A673 (cell line): Measurements from ENCODE around the gene FHDC1. TPM values are rescaled to one million over a fixed set of nuclear protein-coding genes. Genes with fewer than 3 reads are reported as not detected.

Experiments
- BruUV-seq: library from RNA; stranded (reverse); fragments of 400-500 nt; replicated peaks from 2 replicates; lab custom pipeline; 2021; lab: Mats Ljungman, UMichigan
- CTCF ChIA-PET: fragments of 300-600 bp; sonication (Branson Sonifier 250); formaldehyde crosslinking; loops from one replicate; lab custom pipeline; 2022; ENCODE audit warnings: antibody characterized with exemption; lab: Charles Lee
- POLR2A ChIA-PET: fragments of 300-600 bp; sonication (Branson Sonifier 250); formaldehyde crosslinking; loops from one replicate; lab custom pipeline; 2022; ENCODE audit warnings: antibody characterized with exemption; ENCODE audit not compliant: low non-redundant PET; lab: Charles Lee
- DNase-seq: peaks from one replicate; pipeline ENCODE4 v3.0.0-alpha.2; 2015; ENCODE audit warnings: low spot score
- H3K27ac ChIP-seq: fragments of 200-600 bp; sonication (generic); 2 replicates; pipeline ENCODE4 v1.5.1; 2016; ENCODE audit warnings: mixed run types, low read depth, mild to moderate bottlenecking, mixed read lengths, antibody characterized with exemption, low read length; ENCODE audit not compliant: poor library complexity, severe bottlenecking
- H3K27me3 ChIP-seq: fragments of 200-600 bp; sonication (generic); replicated peaks from 2 replicates; pipeline ENCODE4 v1.6.1; 2017; ENCODE audit warnings: mixed run types, low read depth, mild to moderate bottlenecking, mixed read lengths, antibody characterized with exemption, low read length; ENCODE audit not compliant: insufficient read depth, poor library complexity
- H3K36me3 ChIP-seq: fragments of 200-600 bp; sonication (generic); 2 replicates; pipeline ENCODE4 v1.6.1; 2016; ENCODE audit warnings: mixed run types, mild to moderate bottlenecking, mixed read lengths, antibody characterized with exemption, low read length; ENCODE audit not compliant: insufficient read depth, poor library complexity, severe bottlenecking
- H3K4me1 ChIP-seq: fragments of 200-600 bp; sonication (generic); 2 replicates; pipeline ENCODE4 v1.6.1; 2017; ENCODE audit warnings: mixed run types, mild to moderate bottlenecking, mixed read lengths, antibody characterized with exemption, low read length; ENCODE audit not compliant: insufficient read depth, poor library complexity, severe bottlenecking
- H3K4me3 ChIP-seq: fragments of 200-600 bp; sonication (generic); 2 replicates; pipeline ENCODE4 v1.5.1; 2016; ENCODE audit warnings: low read depth, mixed run types, mild to moderate bottlenecking, mixed read lengths, low read length; ENCODE audit not compliant: poor library complexity, severe bottlenecking
- H3K9me3 ChIP-seq: fragments of 200-600 bp; sonication (generic); 2 replicates; pipeline ENCODE4 v1.6.1; 2016; ENCODE audit warnings: mixed run types, low read depth, mild to moderate bottlenecking, mixed read lengths, antibody characterized with exemption, low read length; ENCODE audit not compliant: poor library complexity, severe bottlenecking
- CTCF ChIP-seq: fragments of 300-800, 200-600 bp; sonication (generic); conservative IDR thresholded peaks from 2 replicates; pipeline ENCODE4 v1.5.1; 2017; ENCODE audit warnings: low read depth, mild to moderate bottlenecking, antibody characterized with exemption, low read length, moderate library complexity, mixed read lengths
- EZH2 ChIP-seq: fragments of 200-600 bp; sonication (generic); IDR thresholded peaks from 2 replicates; pipeline ENCODE4 v1.6.1; 2017; ENCODE audit warnings: borderline replicate concordance, low read depth, mild to moderate bottlenecking, mixed read lengths, antibody characterized with exemption, low read length; ENCODE audit not compliant: poor library complexity, severe bottlenecking
- intact Hi-C: fragments of 100-400 bp; cut with micrococcal nuclease; formaldehyde crosslinking; loops from one replicate; pipeline ENCODE4 v1.10.0; 2022; ENCODE audit not compliant: unreplicated experiment
- total RNA-seq: library from RNA; stranded (reverse); gene quantifications from 2 replicates; pipeline ENCODE4 v1.2.3, GENCODE V29; 2021

FHDC1 gene
- total RNA-seq, 1 experiment from 2014 or later: 0.26 TPM

GRCh38 chr4:153024466-153024865 is 88.3 kb downstream of the FHDC1 start:
- Histone ChIP-seq H3K9me3 (no peaks in the 10 kb centered on the region), H3K27ac (no peak overlapping the region), H3K4me1 (no peaks in the 10 kb centered on the region), H3K27me3 (no peaks in the 10 kb centered on the region), H3K4me3 (no peak overlapping the region), H3K36me3 (no peaks in the 10 kb centered on the region)
- TF ChIP-seq CTCF: no peak
- TF ChIP-seq EZH2: no peak
- ChIA-PET POLR2A (no interaction called here), CTCF (no interaction called here)
- DNase-seq: no peak
- intact Hi-C loops: no loop called here
- BruUV-seq: no TSS peak

- no peak for DNase-seq
- Histone ChIP-seq H3K36me3 (no peaks in the 10 kb centered on the region), H3K27ac (no peak overlapping the region), H3K4me1 (no peaks in the 10 kb centered on the region), H3K27me3 (no peaks in the 10 kb centered on the region), H3K4me3 (no peak overlapping the region), H3K9me3 (no peaks in the 10 kb centered on the region)
- no TSS peak for BruUV-seq
- ChIA-PET POLR2A (no interaction called here), CTCF (no interaction called here)
- no peak for TF ChIP-seq EZH2
- TF ChIP-seq CTCF: no peak
- intact Hi-C loops: no loop called here
Observed at GRCh38 chr4:153025406-153025805, 89.3 kb downstream of the FHDC1 start.

GRCh38 chr4:153026591-153027346 is 90.6 kb downstream of the FHDC1 start:
- intact Hi-C loops: no loop called here
- CTCF ChIA-PET: no interaction called here
- no peak for TF ChIP-seq CTCF
- TF ChIP-seq EZH2: no peak
- BruUV-seq: no TSS peak
- Histone ChIP-seq H3K4me3 (no peak overlapping the region), H3K9me3 (no peaks in the 10 kb centered on the region), H3K27me3 (no peaks in the 10 kb centered on the region), H3K36me3 (no peaks in the 10 kb centered on the region), H3K4me1 (no peaks in the 10 kb centered on the region), H3K27ac (no peak overlapping the region)
- POLR2A ChIA-PET: no interaction called here
- no peak for DNase-seq
